Keratinocyte (primary cell): ENCODE measurements around the gene PRSS1. TPM values are rescaled to one million over a fixed set of nuclear protein-coding genes. Genes with fewer than 3 reads are reported as not detected.

Source experiments
- DNase-seq: peaks from one replicate; pipeline ENCODE4 v3.0.0-alpha.2; 2011; ENCODE audit warnings: low read depth, missing footprints, low spot score
- FAIRE-seq: peaks from 2 replicates; lab custom pipeline; 2011; peaks lifted over from hg19 to GRCh38; lab: Jason Lieb, UNC
- H2AFZ ChIP-seq: 2 replicates; pipeline ENCODE4 v1.6.0; 2012; ENCODE audit warnings: low read length, control low read depth, inconsistent platforms; ENCODE audit not compliant: control insufficient read depth
- H3K27ac ChIP-seq: 2 replicates; pipeline ENCODE4 v1.5.1; 2011; ENCODE audit warnings: low read length; ENCODE audit not compliant: control insufficient read depth, insufficient read depth
- H3K27me3 ChIP-seq: 3 replicates; pipeline ENCODE4 v1.6.0; 2011; ENCODE audit warnings: low read length; ENCODE audit not compliant: control insufficient read depth, insufficient read depth; ENCODE audit errors: extremely low read depth
- H3K36me3 ChIP-seq, 2 experiments: 2 replicates in 1 of 2; 3 replicates in 1 of 2; pipeline ENCODE4 v1.5.1; 2011; ENCODE audit warnings: low read length in 2 of 2, mild to moderate bottlenecking in 1 of 2; ENCODE audit not compliant: control insufficient read depth in 2 of 2, insufficient read depth in 2 of 2; ENCODE audit errors: extremely low read depth in 1 of 2
- H3K4me1 ChIP-seq: 3 replicates; pipeline ENCODE4 v1.5.1; 2011; ENCODE audit warnings: low read length; ENCODE audit not compliant: control insufficient read depth, insufficient read depth; ENCODE audit errors: extremely low read depth
- H3K4me2 ChIP-seq: 3 replicates; pipeline ENCODE4 v1.6.0; 2011; ENCODE audit warnings: low read depth, low read length; ENCODE audit not compliant: control insufficient read depth, insufficient read depth; ENCODE audit errors: extremely low read depth
- H3K4me3 ChIP-seq, 3 experiments: fragments of 200-600 bp in 1 of 3; sonication (generic) in 1 of 3; 2 replicates in 2 of 3; 3 replicates in 1 of 3; pipeline ENCODE4 v1.5.1; 2011 to 2016; ENCODE audit warnings: low read length in 3 of 3, mild to moderate bottlenecking in 3 of 3, control low read depth in 2 of 3, inconsistent platforms in 1 of 3, low read depth in 1 of 3, mixed read lengths in 1 of 3, mixed run types in 1 of 3, moderate library complexity in 1 of 3; ENCODE audit not compliant: control insufficient read depth in 2 of 3, insufficient read depth in 2 of 3; ENCODE audit errors: extremely low read depth in 1 of 3
- H3K79me2 ChIP-seq: 2 replicates; pipeline ENCODE4 v1.6.0; 2012; ENCODE audit warnings: low read length; ENCODE audit not compliant: control insufficient read depth, insufficient read depth
- H3K9ac ChIP-seq: 3 replicates; pipeline ENCODE4 v1.6.0; 2011; ENCODE audit warnings: low read length; ENCODE audit not compliant: control insufficient read depth, insufficient read depth; ENCODE audit errors: extremely low read depth
- H3K9me1 ChIP-seq: 3 replicates; pipeline ENCODE4 v1.6.0; 2011; ENCODE audit warnings: low read length; ENCODE audit not compliant: control insufficient read depth, insufficient read depth; ENCODE audit errors: extremely low read depth
- H3K9me3 ChIP-seq: 2 replicates; pipeline ENCODE4 v1.5.1; 2012; ENCODE audit warnings: low read depth, low read length; ENCODE audit not compliant: control insufficient read depth
- H4K20me1 ChIP-seq: 3 replicates; pipeline ENCODE4 v1.6.0; 2011; ENCODE audit warnings: low read length; ENCODE audit not compliant: control insufficient read depth, insufficient read depth; ENCODE audit errors: extremely low read depth
- CTCF ChIP-seq, 3 experiments: IDR thresholded peaks in 1 of 3; conservative IDR thresholded peaks in 1 of 3; optimal IDR thresholded peaks in 1 of 3; 2 replicates in 2 of 3; 3 replicates in 1 of 3; pipeline versions ENCODE3 to v1.5.1; 2011; ENCODE audit warnings: low read length in 3 of 3, mild to moderate bottlenecking in 3 of 3, moderate library complexity in 2 of 3, control low read depth in 1 of 3, inconsistent platforms in 1 of 3; ENCODE audit not compliant: insufficient read depth in 2 of 3; ENCODE audit errors: extremely low read depth in 1 of 3
- EZH2 ChIP-seq: IDR thresholded peaks from one replicate; pipeline ENCODE4 v1.6.1; 2012; ENCODE audit warnings: inconsistent platforms, mild to moderate bottlenecking, low read length, moderate library complexity
- dilution Hi-C: fragments of 300-500 bp; cut with MboI; formaldehyde crosslinking; loops from one replicate; pipeline ENCODE4 v1.7.0; 2020; ENCODE audit warnings: low sequenced_read_pairs; ENCODE audit not compliant: extremely low pct_ligation_motif_present
- polyA plus RNA-seq, 5 experiments: library from polyadenylated mRNA; depleted of rRNA in 3 of 5; stranded (reverse) in 3 of 5; stranded (forward) in 1 of 5; unstranded in 1 of 5; fragments of >200 nt; gene quantifications; 1 replicate in 1 of 5; 2 replicates in 3 of 5; 3 replicates in 1 of 5; pipeline versions ENCODE4 v1.2.1 to v1.2.3, GENCODE V29; 2011 to 2012; ENCODE audit warnings: missing spikeins in 2 of 5, low read depth in 1 of 5, low replicate concordance in 1 of 5

Gene PRSS1
- polyA plus RNA-seq, 1 donor (not counting 4 experiments of a cell fraction or from before 2014, with no cell fraction given) = not detected

GRCh38 chr7:142790056-142790455 lies 40.8 kb downstream of the PRSS1 start:
- Histone ChIP-seq H3K9ac (no peak overlapping the region), H3K36me3 (no peaks in the 10 kb centered on the region), H2AFZ (no peak overlapping the region), H3K27me3 (no peaks in the 10 kb centered on the region), H4K20me1 (no peaks in the 10 kb centered on the region), H3K27ac (no peak overlapping the region), H3K9me1 (no peaks in the 10 kb centered on the region), H3K9me3 (no peaks in the 10 kb centered on the region), H3K4me3 (no peak overlapping the region), H3K4me2 (no peak overlapping the region), H3K79me2 (no peaks in the 10 kb centered on the region), H3K4me1 (no peaks in the 10 kb centered on the region)
- FAIRE-seq (no peak), DNase-seq (no peak)
- dilution Hi-C loops = no loop called here
- TF ChIP-seq EZH2 = no peak
- no peak for TF ChIP-seq CTCF (optimal IDR thresholded peaks at IDR 0.05 in 1 of 3, IDR thresholded peaks at IDR 0.05 in 1 of 3, conservative IDR thresholded peaks at IDR 0.05 in 1 of 3; ENCODE audit: extremely low read depth in 1 of 3, insufficient read depth in 2 of 3, low read length in 3 of 3)

DNA sequence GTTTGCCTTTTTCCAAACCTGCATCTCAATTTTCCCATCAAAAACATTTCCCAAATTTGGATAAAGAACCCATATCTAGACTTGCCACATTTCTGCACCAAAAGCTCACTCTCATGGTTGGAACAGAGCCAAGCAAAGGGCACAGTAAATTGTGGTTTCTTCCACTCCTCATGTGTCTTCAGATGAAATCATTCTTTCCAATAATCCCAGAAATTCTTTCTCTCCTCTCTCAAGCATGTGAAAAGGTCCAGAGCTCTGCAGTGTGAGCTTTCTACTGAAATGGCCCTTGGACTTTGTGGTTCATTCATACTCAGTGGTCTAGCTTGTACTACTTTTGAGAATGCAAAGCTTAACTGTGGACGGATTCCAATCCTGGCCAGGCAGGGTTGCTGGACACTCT lies 41.3 kb downstream of the PRSS1 start:
- H4K20me1 ChIP-seq = no peaks in the 10 kb centered on the region
- no peak overlapping the region for H2AFZ ChIP-seq
- DNase-seq (no peak), FAIRE-seq (no peak)
- dilution Hi-C loops = no loop called here
- no peak for TF ChIP-seq EZH2
- TF ChIP-seq CTCF (optimal IDR thresholded peaks at IDR 0.05 in 1 of 3, IDR thresholded peaks at IDR 0.05 in 1 of 3, conservative IDR thresholded peaks at IDR 0.05 in 1 of 3; ENCODE audit: extremely low read depth in 1 of 3, insufficient read depth in 2 of 3, low read length in 3 of 3) = no peak
- no peak overlapping the region for H3K4me2 ChIP-seq
- no peaks in the 10 kb centered on the region for H3K79me2 ChIP-seq
- H3K9ac ChIP-seq = no peak overlapping the region
- H3K4me3 ChIP-seq = no peak overlapping the region
- no peaks in the 10 kb centered on the region for H3K36me3 ChIP-seq
- H3K4me1 ChIP-seq = no peaks in the 10 kb centered on the region
- H3K27me3 ChIP-seq = peaks cover 5% of the 10 kb centered on the region
- H3K27ac ChIP-seq = no peak overlapping the region
- H3K9me1 ChIP-seq = no peaks in the 10 kb centered on the region
- no peaks in the 10 kb centered on the region for H3K9me3 ChIP-seq
